Osteoblast (primary cell): ENCODE results near the gene KIF26B. TPM values are rescaled to one million over a fixed set of nuclear protein-coding genes. Genes with fewer than 3 reads are reported as not detected.

Experiments
- DNase-seq: peaks from one replicate; pipeline ENCODE4 v3.0.0; 2011; ENCODE audit warnings: low spot score, mixed read lengths; ENCODE audit not compliant: insufficient read length; ENCODE audit errors: missing footprints
- H2AFZ ChIP-seq: 2 replicates; pipeline ENCODE4 v1.6.0; 2011; ENCODE audit warnings: mild to moderate bottlenecking, low read length
- H3K27ac ChIP-seq: 2 replicates; pipeline ENCODE4 v1.5.1; 2011; ENCODE audit warnings: mild to moderate bottlenecking, low read depth, low read length, moderate library complexity
- H3K27me3 ChIP-seq: 2 replicates; pipeline ENCODE4 v1.6.0; 2012; ENCODE audit warnings: mild to moderate bottlenecking, control low read depth, inconsistent platforms, low read length, moderate library complexity; ENCODE audit not compliant: insufficient read depth
- H3K36me3 ChIP-seq: 2 replicates; pipeline ENCODE4 v1.5.1; 2011; ENCODE audit warnings: mild to moderate bottlenecking, low read length, control low read depth, moderate library complexity; ENCODE audit not compliant: insufficient read depth
- H3K4me1 ChIP-seq: 2 replicates; pipeline ENCODE4 v1.5.1; 2011; ENCODE audit warnings: mild to moderate bottlenecking, low read length, control low read depth, moderate library complexity; ENCODE audit not compliant: insufficient read depth
- H3K4me2 ChIP-seq: 2 replicates; pipeline ENCODE4 v1.6.0; 2011; ENCODE audit warnings: mild to moderate bottlenecking, low read length; ENCODE audit not compliant: insufficient read depth
- H3K4me3 ChIP-seq: fragments of 200-600 bp; sonication (generic); 3 replicates; pipeline ENCODE4 v1.5.1; 2012; ENCODE audit warnings: mild to moderate bottlenecking, low read length, inconsistent platforms; ENCODE audit not compliant: insufficient read depth
- H3K79me2 ChIP-seq: 2 replicates; pipeline ENCODE4 v1.6.0; 2012; ENCODE audit warnings: mild to moderate bottlenecking, low read length, control low read depth, inconsistent platforms; ENCODE audit not compliant: insufficient read depth
- H3K9me3 ChIP-seq: 2 replicates; pipeline ENCODE4 v1.5.1; 2011; ENCODE audit warnings: low read depth, low read length, control low read depth
- H4K20me1 ChIP-seq: 2 replicates; pipeline ENCODE4 v1.6.0; 2012; ENCODE audit warnings: mild to moderate bottlenecking, low read length, control low read depth; ENCODE audit not compliant: insufficient read depth
- total RNA-seq: library from RNA; depleted of rRNA; stranded (reverse); fragments of >200 nt; gene quantifications from 2 replicates; pipeline ENCODE4 v1.2.3, GENCODE V29; 2012
- TF ChIP-seq, protein P1 (sequence below): IDR thresholded peaks from 2 replicates; pipeline ENCODE4 v1.5.1; 2011; ENCODE audit warnings: mild to moderate bottlenecking, low read depth, low read length, moderate library complexity; ENCODE audit errors: extremely low read depth

Gene KIF26B
- total RNA-seq, 1 donor = 22.1 TPM

DNA sequence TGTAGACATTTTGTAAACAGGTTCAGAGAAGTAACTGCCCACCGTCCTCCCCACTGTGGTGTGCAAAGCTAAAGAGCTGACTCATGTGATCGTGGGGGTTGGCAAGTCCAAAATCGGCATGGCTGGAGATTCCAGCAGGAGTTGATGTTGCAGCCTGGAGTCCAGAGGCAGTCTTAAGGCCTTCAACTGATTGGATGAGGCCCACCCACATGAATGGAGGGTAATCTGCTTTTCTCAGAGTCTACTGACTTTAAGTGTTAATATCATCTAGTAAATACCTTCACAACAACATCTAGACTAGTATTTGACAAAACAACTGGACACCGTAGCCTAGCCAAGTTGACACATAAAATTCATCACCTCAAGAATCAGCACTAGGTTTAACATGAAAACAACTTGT lies 281.6 kb downstream of the KIF26B start:
- DNase-seq = no peak
- Histone ChIP-seq H2AFZ (no peak overlapping the region), H3K4me3 (no peak overlapping the region), H3K36me3 (no peaks in the 10 kb centered on the region), H4K20me1 (no peaks in the 10 kb centered on the region), H3K79me2 (no peaks in the 10 kb centered on the region), H3K27me3 (no peaks in the 10 kb centered on the region), H3K4me2 (no peak overlapping the region), H3K4me1 (no peaks in the 10 kb centered on the region), H3K27ac (no peak overlapping the region), H3K9me3 (no peaks in the 10 kb centered on the region)
- TF ChIP-seq, protein P1, sequence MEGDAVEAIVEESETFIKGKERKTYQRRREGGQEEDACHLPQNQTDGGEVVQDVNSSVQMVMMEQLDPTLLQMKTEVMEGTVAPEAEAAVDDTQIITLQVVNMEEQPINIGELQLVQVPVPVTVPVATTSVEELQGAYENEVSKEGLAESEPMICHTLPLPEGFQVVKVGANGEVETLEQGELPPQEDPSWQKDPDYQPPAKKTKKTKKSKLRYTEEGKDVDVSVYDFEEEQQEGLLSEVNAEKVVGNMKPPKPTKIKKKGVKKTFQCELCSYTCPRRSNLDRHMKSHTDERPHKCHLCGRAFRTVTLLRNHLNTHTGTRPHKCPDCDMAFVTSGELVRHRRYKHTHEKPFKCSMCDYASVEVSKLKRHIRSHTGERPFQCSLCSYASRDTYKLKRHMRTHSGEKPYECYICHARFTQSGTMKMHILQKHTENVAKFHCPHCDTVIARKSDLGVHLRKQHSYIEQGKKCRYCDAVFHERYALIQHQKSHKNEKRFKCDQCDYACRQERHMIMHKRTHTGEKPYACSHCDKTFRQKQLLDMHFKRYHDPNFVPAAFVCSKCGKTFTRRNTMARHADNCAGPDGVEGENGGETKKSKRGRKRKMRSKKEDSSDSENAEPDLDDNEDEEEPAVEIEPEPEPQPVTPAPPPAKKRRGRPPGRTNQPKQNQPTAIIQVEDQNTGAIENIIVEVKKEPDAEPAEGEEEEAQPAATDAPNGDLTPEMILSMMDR = no peak

DNA sequence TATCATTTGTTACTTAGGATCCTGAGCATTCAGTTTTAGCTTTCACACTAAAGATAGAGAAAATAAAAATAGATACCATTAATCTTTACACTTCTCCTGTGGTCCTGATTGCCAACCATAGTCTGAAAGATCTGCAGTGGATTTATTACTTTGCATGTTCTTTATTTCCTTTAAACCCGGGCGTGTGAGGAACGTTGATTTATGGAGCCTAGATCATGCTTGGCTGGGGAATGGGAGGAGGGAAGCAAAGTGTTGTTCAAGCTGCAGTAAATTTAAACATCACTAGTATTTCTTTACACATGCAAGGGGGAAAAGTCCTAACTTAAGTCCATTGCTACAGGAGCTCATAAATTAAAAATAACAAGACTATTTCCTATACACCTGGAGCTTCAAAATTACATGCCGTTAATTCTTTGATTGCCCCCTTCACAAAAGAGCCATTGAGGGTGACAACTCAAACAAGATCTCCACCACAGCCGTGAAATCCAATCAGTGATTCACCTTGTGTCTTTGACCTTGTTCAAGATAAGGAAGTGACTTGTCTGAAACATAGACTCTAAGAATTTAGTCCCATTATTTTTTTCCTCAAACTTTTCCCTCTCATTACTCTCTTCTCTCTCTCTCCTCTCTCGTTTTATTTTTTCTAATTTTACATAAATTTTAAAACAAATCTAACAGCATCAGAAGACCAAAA lies 282.7 kb downstream of the KIF26B start:
- no peaks in the 10 kb centered on the region for H3K9me3 ChIP-seq
- no peak overlapping the region for H3K4me2 ChIP-seq
- no peaks in the 10 kb centered on the region for H4K20me1 ChIP-seq
- no peak overlapping the region for H2AFZ ChIP-seq
- H3K36me3 ChIP-seq = no peaks in the 10 kb centered on the region
- no peaks in the 10 kb centered on the region for H3K27me3 ChIP-seq
- H3K79me2 ChIP-seq = no peaks in the 10 kb centered on the region
- TF ChIP-seq, protein P1 = no peak
- no peak for DNase-seq
- H3K4me1 ChIP-seq = no peaks in the 10 kb centered on the region
- H3K27ac ChIP-seq = no peak overlapping the region
- H3K4me3 ChIP-seq = no peak overlapping the region

DNA sequence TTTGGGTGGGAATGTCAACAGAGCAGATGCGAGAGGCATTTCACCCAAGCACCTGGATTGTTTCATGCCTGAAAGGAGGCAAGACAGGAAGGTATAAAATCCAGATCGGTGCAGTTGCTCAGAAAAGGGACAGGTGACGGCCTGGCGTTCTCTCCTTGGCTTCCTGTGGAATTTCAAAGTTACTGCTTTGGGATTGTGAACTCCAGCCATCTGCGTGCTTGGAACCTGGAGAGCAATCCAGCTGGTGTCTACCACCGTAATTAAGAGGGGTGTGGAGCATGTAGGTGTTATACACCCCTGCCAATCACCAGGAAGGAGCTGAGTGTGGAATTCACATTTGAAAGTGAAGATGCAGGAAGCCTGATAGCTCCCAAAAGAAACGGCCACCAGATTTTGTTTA lies 286.1 kb downstream of the KIF26B start:
- Histone ChIP-seq H3K27ac (no peak overlapping the region), H3K79me2 (no peaks in the 10 kb centered on the region), H2AFZ (no peak overlapping the region), H3K9me3 (no peaks in the 10 kb centered on the region), H4K20me1 (no peaks in the 10 kb centered on the region), H3K4me2 (no peak overlapping the region), H3K4me3 (no peak overlapping the region), H3K4me1 (no peaks in the 10 kb centered on the region), H3K36me3 (no peaks in the 10 kb centered on the region), H3K27me3 (no peaks in the 10 kb centered on the region)
- DNase-seq = no peak
- TF ChIP-seq, protein P1 = no peak

DNA sequence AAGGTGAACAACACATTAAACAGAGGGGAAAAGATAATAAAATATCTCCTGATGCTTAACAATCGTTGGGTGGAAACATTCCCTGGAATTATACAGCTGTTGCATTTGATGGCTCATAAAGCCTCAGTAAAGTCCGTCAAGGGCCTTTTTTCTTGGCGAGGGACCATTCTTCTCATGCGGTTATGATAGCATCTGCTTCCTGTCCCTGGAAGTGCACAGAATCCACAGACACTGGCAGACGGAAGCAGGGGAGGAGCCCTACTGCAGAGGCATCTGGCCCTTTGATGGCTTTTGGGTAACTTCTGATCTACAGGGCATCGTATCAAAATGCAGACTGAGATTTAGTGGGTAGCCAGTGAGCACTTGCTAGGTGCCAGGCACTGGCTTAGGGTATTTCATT lies 286.9 kb downstream of the KIF26B start:
- Histone ChIP-seq H3K36me3 (no peaks in the 10 kb centered on the region), H4K20me1 (no peaks in the 10 kb centered on the region)

More for the DNA sequence above, 286.9 kb downstream of the KIF26B start:
- H3K4me3 ChIP-seq = no peak overlapping the region
- no peak overlapping the region for H2AFZ ChIP-seq
- DNase-seq = no peak
- H3K4me1 ChIP-seq = no peaks in the 10 kb centered on the region
- H3K27me3 ChIP-seq = no peaks in the 10 kb centered on the region
- TF ChIP-seq, protein P1 = no peak
- no peak overlapping the region for H3K27ac ChIP-seq
- no peaks in the 10 kb centered on the region for H3K9me3 ChIP-seq
- H3K79me2 ChIP-seq = no peaks in the 10 kb centered on the region
- no peak overlapping the region for H3K4me2 ChIP-seq
